SIG-M5 (cell line): Measurements from ENCODE around the gene N4BP3.
"Not testable (repeated sequence)": the region's sequence is repeated elsewhere in the genome, so short reads cannot be mapped to it uniquely, and the experiment has no call there.

ENCODE experiments used
- DNase-seq: peaks from one replicate; lab custom pipeline; 2025; lab: John Stamatoyannopoulos, UW

Gene N4BP3, protein sequence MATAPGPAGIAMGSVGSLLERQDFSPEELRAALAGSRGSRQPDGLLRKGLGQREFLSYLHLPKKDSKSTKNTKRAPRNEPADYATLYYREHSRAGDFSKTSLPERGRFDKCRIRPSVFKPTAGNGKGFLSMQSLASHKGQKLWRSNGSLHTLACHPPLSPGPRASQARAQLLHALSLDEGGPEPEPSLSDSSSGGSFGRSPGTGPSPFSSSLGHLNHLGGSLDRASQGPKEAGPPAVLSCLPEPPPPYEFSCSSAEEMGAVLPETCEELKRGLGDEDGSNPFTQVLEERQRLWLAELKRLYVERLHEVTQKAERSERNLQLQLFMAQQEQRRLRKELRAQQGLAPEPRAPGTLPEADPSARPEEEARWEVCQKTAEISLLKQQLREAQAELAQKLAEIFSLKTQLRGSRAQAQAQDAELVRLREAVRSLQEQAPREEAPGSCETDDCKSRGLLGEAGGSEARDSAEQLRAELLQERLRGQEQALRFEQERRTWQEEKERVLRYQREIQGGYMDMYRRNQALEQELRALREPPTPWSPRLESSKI

DNA sequence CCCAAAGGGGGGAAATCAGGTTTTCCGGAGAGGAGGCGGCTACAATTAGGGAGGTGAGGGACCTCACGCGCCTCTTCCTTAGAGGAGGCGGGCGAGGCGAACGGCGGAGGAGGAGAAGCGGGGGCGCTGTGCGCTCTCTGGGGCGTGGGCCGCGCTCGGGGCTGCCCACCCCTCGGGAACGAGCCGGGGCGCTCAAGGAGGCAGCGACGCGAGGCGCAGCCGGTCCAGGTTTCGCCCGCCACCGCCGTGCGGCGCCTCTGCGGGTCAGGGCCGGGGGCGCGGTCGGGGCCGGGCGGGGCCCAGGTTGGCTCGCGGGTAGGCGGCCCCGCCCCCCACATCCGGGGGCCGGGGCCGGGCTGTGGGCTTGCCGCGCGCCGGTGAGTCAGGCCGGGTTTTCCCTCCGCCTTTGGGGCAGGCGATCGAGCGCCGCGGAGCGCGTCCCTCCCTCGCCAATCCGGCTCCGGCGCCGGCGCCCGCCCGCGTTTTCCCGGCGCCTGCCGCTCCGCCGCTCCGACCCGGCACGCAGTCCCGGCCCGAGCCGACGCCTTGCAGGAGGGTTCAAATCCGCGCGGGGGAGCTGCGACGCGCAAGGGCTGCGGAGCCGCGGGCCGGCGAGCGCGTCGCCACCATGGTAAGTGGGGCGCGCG, at the start of gene N4BP3:
N4BP3 (plus strand) TSS at position 392 of the 647 bp plus-strand sequence. CDS start 6,052 bp downstream, outside the sequence.
- DNase-seq: no peak

DNA sequence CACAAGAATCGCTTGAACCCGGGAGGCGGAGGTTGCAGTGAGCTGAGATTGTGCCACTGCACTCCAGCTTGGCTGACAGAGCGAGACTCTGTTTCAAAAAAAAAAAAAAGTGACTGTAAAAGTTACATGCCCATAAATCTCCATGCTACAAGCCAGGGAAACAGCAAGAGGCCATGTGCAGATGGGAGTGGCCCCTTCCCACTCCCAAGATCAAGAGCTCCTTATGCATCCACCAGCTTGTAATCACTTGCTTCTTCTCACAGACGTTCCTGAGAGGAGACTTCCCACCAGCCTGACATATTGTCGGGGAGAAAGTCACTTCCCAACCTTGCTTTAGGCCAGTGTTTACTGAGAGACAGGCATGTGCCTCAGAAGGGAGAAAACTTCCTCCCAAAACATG, 45.6 kb upstream of the N4BP3 start:
- DNase-seq: no peak

DNA sequence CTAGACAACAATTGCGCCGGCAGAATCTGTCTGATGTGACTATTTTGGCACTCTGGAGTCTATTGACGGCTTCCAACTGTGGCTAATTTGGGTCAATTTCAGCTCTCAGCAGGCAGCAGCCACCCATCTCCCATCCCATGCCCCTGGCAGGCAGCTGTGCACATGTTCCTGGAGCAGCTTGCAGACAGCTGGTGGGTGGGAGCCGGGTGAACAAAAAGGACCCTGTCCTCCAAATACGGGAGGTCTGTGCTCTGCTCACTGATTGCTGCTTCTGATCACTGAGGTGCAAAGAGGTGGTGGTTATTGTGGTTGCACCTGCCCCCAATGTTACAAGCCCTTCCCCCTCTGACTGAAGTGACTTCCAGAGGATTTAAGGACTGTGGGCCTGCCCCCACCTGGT, 45.0 kb upstream of the N4BP3 start:
- no peak for DNase-seq

DNA sequence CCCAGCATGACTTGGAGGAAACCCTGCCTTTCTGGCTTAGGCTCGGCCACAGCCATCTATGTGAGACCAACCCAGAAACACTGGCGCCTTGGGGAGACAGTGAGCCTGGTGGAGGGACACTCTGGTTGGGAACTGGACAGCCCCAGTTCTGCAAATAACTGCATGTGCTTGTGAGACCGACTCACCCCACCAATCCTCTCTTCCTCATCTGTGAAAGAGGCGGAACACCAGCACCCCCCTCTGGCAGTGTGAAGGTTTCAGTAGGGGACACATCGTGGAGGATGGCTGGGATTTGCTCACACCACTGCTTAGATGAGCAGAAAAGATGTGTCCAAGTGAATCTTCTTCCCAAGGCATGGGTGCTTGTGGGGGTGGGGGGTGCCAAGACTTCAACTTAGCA, 43.4 kb upstream of the N4BP3 start:
- no peak for DNase-seq

DNA sequence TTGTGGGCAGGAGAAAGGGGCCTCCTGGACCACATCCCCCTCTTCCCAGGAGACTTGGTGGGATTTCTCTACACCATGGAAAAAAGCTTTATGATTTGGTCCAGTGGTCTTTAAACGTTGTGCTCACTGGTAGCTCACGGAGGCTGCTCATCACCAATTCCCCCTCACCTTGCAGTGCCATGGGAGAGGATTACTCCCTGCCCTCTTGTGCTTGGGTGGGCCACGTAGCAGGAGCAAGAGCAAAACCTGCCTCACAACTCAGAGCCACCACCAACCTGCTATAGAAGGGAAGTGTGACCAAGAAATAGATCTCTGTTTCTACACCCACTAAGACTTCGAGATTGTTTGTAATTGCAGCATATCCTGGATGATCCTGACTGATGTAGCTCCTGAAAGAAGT, 42.2 kb upstream of the N4BP3 start:
- no peak for DNase-seq

DNA sequence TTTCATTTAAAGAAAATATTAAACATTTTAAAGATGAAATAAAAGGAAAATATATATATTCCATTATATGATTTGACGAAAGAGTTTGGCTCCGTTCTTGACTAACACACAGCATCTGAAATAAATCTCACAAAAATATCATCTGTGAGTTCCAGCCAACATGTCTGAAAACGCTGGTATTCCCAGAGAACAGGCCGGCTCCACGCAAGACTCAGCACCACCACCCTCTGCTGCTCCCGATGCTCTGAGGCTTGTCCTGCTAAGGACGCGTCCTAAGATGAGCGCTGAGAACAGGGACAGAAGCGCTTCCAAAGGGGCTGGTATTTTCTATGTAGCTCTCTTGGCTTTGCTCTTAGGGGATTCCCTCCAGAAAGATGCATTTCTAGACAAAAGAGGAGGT, 40.6 kb upstream of the N4BP3 start:
- no peak for DNase-seq

DNA sequence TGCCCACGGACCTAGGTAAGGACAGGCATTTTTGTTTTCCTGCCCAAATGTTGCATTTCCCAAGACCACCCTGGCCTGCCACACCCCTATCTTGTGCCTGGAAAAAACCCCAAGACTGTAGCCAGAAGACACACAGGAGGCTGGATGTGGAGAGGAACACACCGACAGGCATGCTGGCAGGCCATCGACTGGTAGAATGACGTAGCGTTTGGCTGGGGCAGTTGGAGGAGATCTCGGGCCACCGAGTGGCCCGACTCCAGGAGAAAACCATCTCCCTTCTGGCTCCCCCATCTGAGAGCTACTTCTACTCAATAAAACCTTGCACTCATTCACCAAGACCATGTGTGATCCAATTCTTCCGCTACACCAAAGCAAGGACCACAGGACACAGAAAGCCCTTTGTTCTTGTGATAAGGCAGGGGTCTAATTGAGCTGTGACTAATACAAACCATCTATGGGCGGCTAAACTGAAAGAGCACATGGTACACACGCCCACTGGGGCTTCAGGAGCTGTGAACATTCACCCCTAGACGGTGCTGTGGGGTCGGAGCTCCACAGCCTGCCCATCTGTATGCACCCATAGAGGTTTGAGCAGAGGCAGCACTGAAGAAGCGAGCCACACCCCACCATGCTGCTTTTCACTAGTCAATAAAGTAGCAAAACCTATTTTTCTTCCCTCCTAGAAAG, 38.9 kb upstream of the N4BP3 start:
- no peak for DNase-seq

DNA sequence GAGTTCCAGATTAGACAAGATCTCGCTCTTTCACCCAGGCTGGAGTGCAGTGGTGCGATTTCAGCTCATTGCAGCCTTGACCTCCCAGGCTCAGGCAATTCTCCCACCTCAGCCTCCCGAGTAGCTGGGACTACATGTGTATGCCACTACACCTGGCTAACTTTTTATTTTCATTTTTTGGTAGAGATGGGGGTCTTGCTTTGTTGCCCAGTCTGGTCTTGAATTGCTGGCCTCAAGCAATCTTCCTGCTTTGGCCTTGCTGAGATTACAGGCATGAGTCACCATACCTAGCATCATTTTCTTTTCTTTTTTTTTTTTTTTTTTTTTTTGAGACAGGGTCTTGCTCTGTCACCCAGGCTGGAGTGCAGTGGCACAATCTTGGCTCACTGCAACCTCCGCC, 36.4 kb upstream of the N4BP3 start:
- DNase-seq: not testable (repeated sequence)

DNA sequence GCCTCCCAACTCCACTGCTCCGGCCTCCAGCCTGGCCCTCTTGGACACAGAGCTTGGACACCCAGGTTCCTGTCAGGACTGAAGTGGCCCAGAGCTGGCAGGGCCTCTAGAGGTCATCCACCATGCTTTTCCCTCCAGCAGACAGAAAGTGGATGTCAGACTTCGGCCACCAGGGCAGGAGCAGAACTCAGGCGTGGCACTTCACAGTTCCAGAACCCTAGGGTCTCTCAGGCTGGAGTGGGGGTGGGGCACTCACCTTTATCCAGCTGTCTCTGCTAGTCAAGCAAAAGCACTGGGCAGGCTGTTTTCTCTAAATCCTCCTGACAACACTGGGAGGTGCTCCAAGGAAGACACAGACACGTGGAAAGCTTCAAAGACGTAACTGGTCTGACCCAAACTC, 35.6 kb upstream of the N4BP3 start:
- no peak for DNase-seq

DNA sequence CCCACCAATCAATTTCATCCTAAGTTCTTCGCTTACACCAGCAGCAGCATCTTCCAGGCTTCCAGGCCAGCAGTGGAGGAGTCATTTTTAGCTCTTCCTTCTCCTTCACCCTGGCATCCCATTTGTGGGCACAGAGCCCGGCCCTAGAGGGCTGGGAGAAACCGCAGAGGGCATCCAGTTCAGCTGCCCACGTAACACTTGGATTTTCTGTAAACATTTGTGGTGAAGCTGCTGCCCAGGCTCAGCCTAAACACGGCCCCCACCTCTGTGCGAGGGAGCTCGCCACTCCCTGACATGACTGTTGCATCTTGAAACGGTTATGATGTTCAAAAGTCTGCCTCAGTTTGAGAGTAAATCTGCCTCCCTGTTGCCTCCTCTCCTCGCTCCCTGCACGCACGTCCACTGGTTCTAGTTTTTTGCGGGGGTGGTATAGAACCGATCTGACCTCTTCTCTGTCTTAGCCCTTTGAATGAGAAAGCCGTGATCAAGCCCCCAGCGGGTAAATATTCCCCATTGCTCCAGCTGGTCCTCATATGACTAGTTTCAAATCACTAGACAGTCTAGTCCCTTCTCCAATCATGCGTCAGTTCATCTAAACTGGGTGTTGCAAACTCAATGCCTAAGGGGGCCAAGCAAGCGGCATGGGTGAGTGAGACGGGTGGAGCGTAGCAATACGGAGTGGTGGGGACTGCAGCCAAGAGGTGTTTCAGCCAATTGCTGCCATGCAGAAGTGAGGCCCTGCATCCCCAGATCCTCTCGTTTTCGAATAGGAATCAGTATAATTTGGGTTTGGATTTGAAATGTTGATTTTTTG, 34.9 kb upstream of the N4BP3 start:
- DNase-seq: no peak

DNA sequence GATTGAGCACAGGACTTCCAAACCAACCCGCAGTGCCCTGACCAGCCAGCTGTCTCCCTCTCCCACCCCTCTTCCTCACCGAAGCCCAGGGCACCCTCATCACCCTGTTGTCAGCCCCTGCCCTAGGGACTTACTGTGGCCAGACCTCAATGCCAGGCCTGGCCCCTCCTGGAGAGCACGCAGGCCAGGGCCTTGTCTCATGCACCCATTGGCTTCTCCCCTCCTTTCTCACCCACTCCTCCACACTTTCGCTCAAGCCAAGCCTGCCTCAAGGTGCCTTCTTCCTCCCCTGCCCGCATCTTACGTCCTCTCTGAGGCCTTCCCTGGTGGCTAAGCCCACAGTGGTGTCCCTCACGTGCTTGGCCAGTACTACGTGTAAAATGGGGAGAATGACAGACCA, 33.3 kb upstream of the N4BP3 start:
- no peak for DNase-seq

DNA sequence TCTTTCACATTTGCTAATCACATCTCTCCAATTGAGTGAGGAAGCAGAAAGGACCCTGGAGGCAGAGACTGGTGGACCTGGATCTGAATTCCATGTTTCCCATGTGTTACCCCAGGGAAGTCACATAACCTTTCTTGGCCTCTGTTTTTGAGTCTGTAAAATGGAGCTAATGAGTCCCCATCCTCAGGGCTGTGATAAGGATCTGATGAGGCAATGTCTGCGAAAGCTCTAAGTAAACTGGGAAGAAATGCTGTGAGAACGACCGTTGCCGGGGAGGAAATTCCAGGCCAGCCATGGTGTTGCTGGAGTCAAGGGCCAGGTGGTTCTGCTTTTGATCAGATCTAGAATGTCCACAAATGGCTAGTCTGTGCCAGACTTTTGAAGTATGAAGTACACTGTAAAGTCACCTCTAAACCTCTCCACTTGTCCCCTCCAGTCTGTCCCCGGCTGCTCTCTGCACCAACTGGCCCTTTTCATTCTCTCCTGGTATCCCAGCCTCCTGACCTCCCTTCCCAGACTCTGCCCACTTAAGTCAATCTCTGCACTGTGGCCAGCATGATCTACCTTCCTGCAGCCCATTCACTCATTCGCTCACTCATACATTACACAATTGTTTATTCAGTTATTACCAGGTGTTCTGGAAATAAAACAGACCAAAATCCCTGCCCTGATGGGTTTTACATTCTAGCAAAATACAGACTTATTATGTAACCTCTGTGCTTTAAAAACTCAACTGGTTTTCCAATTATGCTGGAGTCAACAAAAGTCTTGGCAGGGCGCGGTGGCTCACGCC, 32.5 kb upstream of the N4BP3 start:
- DNase-seq: no peak

DNA sequence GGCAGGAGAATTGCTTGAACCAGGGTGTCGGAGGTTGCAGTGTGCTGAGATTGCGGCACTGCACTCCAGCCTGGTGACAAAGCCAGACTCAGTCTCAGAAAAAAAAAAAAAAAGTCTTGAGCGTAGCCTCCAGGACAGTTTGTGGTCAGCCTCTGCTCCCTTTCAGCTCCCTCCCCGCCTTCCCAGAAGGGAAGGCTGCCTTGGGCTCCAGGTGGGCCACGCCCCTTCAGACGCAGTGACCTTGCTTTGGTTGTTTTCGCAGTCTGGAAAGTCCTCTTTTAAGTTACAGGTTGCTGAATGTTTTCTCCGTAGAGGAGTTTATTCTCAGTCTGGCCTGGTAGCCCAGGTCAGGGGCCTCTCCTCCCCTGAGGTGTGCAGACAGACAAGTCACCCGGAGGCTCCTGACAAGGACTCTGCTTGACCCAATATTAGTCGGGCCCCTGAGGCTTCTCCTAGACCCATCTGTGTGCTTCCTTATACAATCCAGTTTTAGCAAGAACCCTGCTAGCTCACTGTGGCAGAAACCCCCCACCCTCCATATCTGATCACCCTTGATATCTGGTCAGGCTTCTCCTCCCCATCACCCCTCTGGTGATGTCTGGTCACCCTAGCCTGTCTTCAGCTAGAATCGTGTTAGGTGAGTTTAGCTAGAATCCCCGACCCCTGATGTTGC, 31.6 kb upstream of the N4BP3 start:
- DNase-seq: no peak

DNA sequence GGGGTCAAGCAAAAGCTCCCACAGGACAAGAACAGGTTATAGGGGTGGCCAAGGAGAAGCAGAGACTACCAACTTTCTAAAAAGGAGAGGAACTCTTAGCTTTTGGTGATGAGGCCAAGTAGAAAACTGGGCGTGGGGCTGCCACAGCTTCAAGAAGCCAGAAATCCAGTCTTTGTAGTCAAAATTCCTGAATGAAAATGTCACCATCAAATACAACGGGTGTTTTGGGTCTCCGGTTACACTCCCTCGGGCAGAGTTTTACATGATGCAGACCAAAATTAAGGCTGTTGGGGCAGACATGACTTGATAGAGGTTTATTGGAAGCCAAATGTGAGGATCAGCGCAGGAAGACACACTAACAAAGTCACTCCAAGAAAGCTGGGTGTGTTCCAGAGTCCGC, 29.4 kb upstream of the N4BP3 start:
- DNase-seq: no peak

DNA sequence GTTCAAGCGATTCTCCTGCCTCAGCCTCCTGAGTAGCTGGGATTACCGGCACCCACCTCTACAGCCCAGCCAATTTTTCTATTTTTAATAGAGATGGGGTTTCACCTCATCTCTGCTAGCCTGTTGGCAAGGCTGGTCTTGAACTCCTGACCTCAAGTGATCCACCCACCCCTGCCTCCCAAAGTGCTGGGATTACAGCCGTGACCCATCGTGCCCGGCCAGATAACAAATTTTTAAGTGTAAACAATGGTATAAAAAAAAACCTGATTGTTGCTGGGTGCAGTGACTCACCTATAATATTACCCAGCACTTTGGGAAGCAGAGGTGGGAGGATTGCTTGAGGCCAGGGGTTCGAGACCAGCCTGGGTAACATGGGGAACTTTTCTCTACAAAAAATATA, 28.0 kb upstream of the N4BP3 start:
- no peak for DNase-seq

DNA sequence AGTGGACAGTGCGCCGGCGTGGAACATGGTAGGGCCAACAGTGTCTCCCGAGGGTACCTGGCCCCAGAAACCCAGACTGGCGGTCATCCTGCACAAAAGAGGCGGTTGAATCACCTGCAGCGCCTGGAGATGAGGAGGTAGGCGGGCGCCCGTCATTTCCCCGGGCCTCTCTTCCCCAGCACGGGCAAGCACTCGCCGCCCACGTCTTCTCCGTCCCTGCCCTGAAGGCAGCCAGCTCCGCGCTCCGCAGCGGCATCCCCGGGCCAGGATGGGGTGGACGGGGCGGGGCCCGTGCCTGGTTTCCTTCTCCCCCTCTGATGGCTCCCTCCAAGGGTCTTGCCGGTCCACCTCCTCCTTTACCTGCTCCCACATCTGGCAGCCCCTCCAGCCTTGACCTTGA, 27.1 kb upstream of the N4BP3 start:
- no peak for DNase-seq

DNA sequence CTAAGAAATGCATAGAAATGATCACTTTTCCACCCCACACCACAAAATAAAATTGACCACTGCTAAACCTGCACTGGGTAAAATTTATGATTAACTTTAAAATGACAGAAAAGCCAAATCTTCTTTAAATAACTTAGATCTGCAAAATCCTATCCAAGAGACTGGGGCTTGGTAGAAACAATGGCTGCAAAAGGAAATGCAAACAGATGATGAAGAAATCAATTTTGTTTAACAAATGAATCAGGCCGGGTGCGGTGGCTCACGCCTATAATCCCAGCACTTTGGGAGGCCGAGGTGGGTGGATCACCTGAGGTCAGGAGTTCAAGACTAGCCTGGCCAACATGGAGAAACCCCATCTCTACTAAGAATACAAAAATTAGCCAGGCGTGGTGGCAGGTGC, 26.1 kb upstream of the N4BP3 start:
- DNase-seq: not testable (repeated sequence)

DNA sequence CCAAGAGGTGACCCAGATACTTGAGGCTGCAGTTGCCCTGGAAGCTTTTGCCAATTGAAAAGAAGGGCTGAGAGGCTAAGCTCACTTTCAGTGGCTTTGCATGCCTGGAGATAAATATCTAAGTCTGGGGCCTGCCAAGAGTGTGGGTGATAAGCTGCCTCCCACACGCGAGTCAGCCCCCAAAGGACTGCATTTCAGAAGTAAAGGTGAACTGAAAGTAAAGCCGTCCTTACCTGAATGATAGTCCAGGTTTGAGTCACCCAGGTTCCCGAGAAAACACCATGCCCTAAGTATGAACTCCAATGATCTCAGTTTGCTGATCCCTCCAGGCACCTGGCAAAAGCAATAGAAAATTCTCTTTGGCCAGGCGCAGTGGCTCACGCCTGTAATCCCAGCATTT, 22.5 kb upstream of the N4BP3 start:
- DNase-seq: no peak

DNA sequence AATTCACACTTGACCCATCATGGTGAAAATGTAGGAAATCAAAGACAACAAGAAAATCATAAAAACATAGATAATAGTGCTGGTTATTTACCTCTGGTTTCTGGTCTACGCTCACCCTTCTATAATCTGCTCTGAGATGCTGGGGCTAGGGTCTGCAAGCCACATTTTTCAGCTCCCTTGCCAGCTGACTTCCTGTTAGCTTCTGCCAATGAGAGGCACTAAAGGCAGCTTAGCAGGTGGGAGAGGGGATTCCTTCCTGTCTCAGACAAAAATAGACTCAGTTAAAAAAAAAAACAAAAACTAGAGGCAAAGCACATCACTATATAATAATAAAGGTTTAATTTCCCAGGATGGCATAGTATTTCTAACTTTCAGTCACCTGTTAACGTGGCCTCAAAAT, 20.2 kb upstream of the N4BP3 start:
- DNase-seq: no peak

DNA sequence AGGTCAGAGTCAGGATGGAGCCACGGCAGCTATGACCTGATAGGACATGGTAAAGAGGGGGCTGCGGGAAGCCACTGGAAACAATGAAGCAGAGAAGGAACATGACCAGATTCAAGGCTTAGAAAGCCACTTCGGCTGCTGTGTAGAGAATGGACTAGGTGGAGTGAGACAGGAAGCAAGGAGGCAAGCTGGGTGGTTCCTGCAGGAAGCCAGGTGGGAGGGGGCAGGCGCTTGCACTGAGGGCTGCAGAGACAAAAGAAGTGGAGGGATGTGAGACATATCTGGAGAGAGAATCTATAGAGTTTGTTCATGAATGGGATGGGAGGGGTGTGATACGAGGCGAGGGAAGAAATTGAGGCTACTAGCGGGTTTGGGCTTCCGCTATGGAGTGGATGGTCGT, 19.0 kb upstream of the N4BP3 start:
- no peak for DNase-seq

DNA sequence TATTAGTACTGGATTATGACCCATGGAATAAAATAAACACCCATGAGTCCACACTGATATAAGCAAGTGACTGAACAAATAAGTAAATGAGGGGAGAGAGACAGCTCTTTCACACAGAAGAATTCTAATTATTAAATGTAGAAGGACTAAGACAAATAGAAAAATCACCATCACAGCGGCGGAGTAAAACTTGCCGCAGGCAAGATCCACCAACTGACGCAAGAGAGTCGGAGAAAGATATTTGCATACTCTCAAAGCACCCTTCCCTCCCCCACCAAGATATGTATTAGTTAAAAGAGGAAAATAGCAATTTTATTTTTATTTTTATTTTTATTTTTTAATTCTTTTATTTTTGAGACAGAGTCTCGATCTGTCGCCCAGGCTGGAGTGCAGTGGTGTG, 14.6 kb upstream of the N4BP3 start:
- no peak for DNase-seq
